ENCODE data around the gene WAPL. TPM values are rescaled to one million over a fixed set of nuclear protein-coding genes. Genes with fewer than 3 reads are reported as not detected.
A peak's percentile ranks its signal among the peaks of the same experiment; 100 is the strongest.

WAPL gene
- polyA plus RNA-seq, 2 of the 4 experiments (the other 2 are of a cell fraction): 15.4 to 25.6 TPM

GRCh38 chr10:86393862-86394455, 127.6 kb downstream of the WAPL start:
- WGBS (ENCODE audit: missing lambda C conversion rate): 70% methylated on average over 10 of the region's 10 CpGs
- TF ChIP-seq SREBF2 (IDR thresholded peaks at IDR 0.05) (no peak), MAZ (IDR thresholded peaks at IDR 0.05; ENCODE audit: borderline replicate concordance, low read depth, low read length) (no peak), HOXA7 (CRISPR knock-in tag; IDR thresholded peaks at IDR 0.05) (no peak), JUNB (IDR thresholded peaks at IDR 0.05) (no peak), HES2 (IDR thresholded peaks at IDR 0.05) (no peak), TP53 (CRISPR knock-in tag; IDR thresholded peaks at IDR 0.05) (no peak)
- POLR2A ChIA-PET: no interaction called here
- Histone ChIP-seq H3K4me3 (no peak overlapping the region), H3K27ac (no peak overlapping the region), H3K4me2 (no peak overlapping the region), H3K9me3 (no peaks in the 10 kb centered on the region), H3K4me1 (no peaks in the 10 kb centered on the region)
- FAIRE-seq: no peak
- CTCF ChIA-PET: interaction anchor here (0.7 to 4.1 kb wide), 3 partner anchors 16 to 193 kb away, joined by 3 to 17 read pairs (median 5); no protein-coding TSS in a partner anchor
- no peak for DNase-seq (ENCODE audit: low read depth in 1 of 2, low spot score in 1 of 2)
- ATAC-seq: no peak

GRCh38 chr10:86393362-86393761, 128.2 kb downstream of the WAPL start:
- FAIRE-seq: no peak
- 70% methylated on average over 9 of the region's 9 CpGs for WGBS (ENCODE audit: missing lambda C conversion rate)
- no peak for DNase-seq (ENCODE audit: low read depth in 1 of 2, low spot score in 1 of 2)
- no peak for TF ChIP-seq RAD21 (conservative IDR thresholded peaks at IDR 0.05 in 1 of 2, IDR thresholded peaks at IDR 0.05 in 1 of 2)
- TF ChIP-seq PHF8 (IDR thresholded peaks at IDR 0.05; ENCODE audit: borderline replicate concordance, low read depth): no peak
- no peak for TF ChIP-seq MAX (IDR thresholded peaks at IDR 0.05)
- TF ChIP-seq CBX2 (IDR thresholded peaks at IDR 0.05; ENCODE audit: borderline replicate concordance, low read depth): no peak
- TF ChIP-seq CHD4 (IDR thresholded peaks at IDR 0.05; ENCODE audit: borderline replicate concordance): no peak
- no peak for TF ChIP-seq RFX5 (IDR thresholded peaks at IDR 0.05)
- no peak for TF ChIP-seq RCOR1 (IDR thresholded peaks at IDR 0.05; ENCODE audit: low read depth, low read length)
- TF ChIP-seq, protein P1, sequence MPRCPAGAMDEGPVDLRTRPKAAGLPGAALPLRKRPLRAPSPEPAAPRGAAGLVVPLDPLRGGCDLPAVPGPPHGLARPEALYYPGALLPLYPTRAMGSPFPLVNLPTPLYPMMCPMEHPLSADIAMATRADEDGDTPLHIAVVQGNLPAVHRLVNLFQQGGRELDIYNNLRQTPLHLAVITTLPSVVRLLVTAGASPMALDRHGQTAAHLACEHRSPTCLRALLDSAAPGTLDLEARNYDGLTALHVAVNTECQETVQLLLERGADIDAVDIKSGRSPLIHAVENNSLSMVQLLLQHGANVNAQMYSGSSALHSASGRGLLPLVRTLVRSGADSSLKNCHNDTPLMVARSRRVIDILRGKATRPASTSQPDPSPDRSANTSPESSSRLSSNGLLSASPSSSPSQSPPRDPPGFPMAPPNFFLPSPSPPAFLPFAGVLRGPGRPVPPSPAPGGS (IDR thresholded peaks at IDR 0.05): no peak
- TF ChIP-seq, protein P2, sequence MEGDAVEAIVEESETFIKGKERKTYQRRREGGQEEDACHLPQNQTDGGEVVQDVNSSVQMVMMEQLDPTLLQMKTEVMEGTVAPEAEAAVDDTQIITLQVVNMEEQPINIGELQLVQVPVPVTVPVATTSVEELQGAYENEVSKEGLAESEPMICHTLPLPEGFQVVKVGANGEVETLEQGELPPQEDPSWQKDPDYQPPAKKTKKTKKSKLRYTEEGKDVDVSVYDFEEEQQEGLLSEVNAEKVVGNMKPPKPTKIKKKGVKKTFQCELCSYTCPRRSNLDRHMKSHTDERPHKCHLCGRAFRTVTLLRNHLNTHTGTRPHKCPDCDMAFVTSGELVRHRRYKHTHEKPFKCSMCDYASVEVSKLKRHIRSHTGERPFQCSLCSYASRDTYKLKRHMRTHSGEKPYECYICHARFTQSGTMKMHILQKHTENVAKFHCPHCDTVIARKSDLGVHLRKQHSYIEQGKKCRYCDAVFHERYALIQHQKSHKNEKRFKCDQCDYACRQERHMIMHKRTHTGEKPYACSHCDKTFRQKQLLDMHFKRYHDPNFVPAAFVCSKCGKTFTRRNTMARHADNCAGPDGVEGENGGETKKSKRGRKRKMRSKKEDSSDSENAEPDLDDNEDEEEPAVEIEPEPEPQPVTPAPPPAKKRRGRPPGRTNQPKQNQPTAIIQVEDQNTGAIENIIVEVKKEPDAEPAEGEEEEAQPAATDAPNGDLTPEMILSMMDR (IDR thresholded peaks at IDR 0.05): no peak
- TF ChIP-seq, protein P3, sequence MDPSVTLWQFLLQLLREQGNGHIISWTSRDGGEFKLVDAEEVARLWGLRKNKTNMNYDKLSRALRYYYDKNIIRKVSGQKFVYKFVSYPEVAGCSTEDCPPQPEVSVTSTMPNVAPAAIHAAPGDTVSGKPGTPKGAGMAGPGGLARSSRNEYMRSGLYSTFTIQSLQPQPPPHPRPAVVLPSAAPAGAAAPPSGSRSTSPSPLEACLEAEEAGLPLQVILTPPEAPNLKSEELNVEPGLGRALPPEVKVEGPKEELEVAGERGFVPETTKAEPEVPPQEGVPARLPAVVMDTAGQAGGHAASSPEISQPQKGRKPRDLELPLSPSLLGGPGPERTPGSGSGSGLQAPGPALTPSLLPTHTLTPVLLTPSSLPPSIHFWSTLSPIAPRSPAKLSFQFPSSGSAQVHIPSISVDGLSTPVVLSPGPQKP (IDR thresholded peaks at IDR 0.05; ENCODE audit: low read depth, low read length): no peak
- no peak for TF ChIP-seq ZFP36 (IDR thresholded peaks at IDR 0.05; ENCODE audit: borderline replicate concordance, partially characterized antibody)
- peak; percentile 21 to 41; a peak in 2 of 6 replicates for ATAC-seq
- H3K27ac ChIP-seq: no peak overlapping the region
- no peaks in the 10 kb centered on the region for H3K4me1 ChIP-seq
- no peak overlapping the region for H3K4me3 ChIP-seq
- ChIA-PET POLR2A (no interaction called here), CTCF (interaction anchor here (2.2 to 6.0 kb wide), 3 partner anchors 8 to 193 kb away, joined by 5 to 31 read pairs (median 17); no protein-coding TSS in a partner anchor)
- H3K4me2 ChIP-seq: no peak overlapping the region
- H3K9me3 ChIP-seq: no peaks in the 10 kb centered on the region

- ChIA-PET POLR2A (no interaction called here), CTCF (interaction anchor here (1.2 to 6.0 kb wide), 5 partner anchors 8 to 194 kb away, joined by 5 to 31 read pairs (median 6); no protein-coding TSS in a partner anchor)
- Histone ChIP-seq H3K4me1 (no peaks in the 10 kb centered on the region), H3K4me3 (no peak overlapping the region), H3K9me3 (no peaks in the 10 kb centered on the region), H3K27ac (no peak overlapping the region), H3K4me2 (no peak overlapping the region)
- no peak for FAIRE-seq
- no peak for ATAC-seq
- TF ChIP-seq CHD2 (IDR thresholded peaks at IDR 0.05; ENCODE audit: low read length, partially characterized antibody) (no peak), JUNB (IDR thresholded peaks at IDR 0.05) (no peak), NPAS2 (CRISPR knock-in tag; IDR thresholded peaks at IDR 0.05; ENCODE audit: borderline replicate concordance) (no peak), GATA3 (IDR thresholded peaks at IDR 0.05; ENCODE audit: borderline replicate concordance) (no peak), CBX8 (IDR thresholded peaks at IDR 0.05) (no peak), JUN (IDR thresholded peaks at IDR 0.05) (no peak), ZC3H11A (IDR thresholded peaks at IDR 0.05) (no peak), REST (IDR thresholded peaks at IDR 0.05) (no peak), SMC3 (IDR thresholded peaks at IDR 0.05) (no peak)
- no peak for DNase-seq (ENCODE audit: low read depth in 1 of 2, low spot score in 1 of 2)
- 86% methylated on average over 7 of the region's 7 CpGs for WGBS (ENCODE audit: missing lambda C conversion rate)
These were observed 128.9 kb downstream of the WAPL start for GRCh38 chr10:86392723-86393094.

All from A549 (cell line).